GM19324 (cell line): ENCODE results near the gene LMO1.

Source experiments
- ATAC-seq: cut with Tn5 transposase; IDR thresholded peaks from one replicate; pipeline ENCODE4 v1.9.1; 2021; ENCODE audit warnings: mild to moderate bottlenecking, moderate library complexity; ENCODE audit not compliant: unreplicated experiment, low FRiP score

LMO1 gene

GRCh38 chr11:8177136-8177535 lies 86.5 kb downstream of the LMO1 start:
- ATAC-seq: no peak
